K562 (cell line): ENCODE results near the gene SLC8A2. TPM values are rescaled to one million over a fixed set of nuclear protein-coding genes. Genes with fewer than 3 reads are reported as not detected.

Experiments used
- ATF7 ChIP-seq: fragments of 450-650 bp; IDR thresholded peaks from 2 replicates; pipeline ENCODE4 v1.7.1; 2014; ENCODE audit warnings: mild to moderate bottlenecking, moderate library complexity
- BRF1 ChIP-seq: IDR thresholded peaks from 3 replicates; pipeline ENCODE4 v1.6.1; 2011; ENCODE audit warnings: borderline replicate concordance, mild to moderate bottlenecking; ENCODE audit not compliant: insufficient read length; ENCODE audit errors: extremely low read depth
- DACH1 ChIP-seq: fragments of 450-650 bp; IDR thresholded peaks from 2 replicates; pipeline ENCODE4 v1.6.1; 2018; ENCODE audit not compliant: partially characterized antibody
- GATAD2A ChIP-seq: fragments of 450-650 bp; IDR thresholded peaks from 2 replicates; pipeline ENCODE4 v1.6.1; 2017
- HDAC6 ChIP-seq: IDR thresholded peaks from 2 replicates; pipeline ENCODE4 v1.6.1; 2012; ENCODE audit warnings: low read depth, mild to moderate bottlenecking, control low read depth, inconsistent platforms, low read length, moderate library complexity
- HDAC8 ChIP-seq: fragments of 450-650 bp; IDR thresholded peaks from 2 replicates; pipeline ENCODE4 v1.6.1; 2016; ENCODE audit warnings: mild to moderate bottlenecking, missing genetic modification characterization, moderate library complexity, missing compliant biosample characterization
- HDGF ChIP-seq: fragments of 450-650 bp; IDR thresholded peaks from 2 replicates; pipeline ENCODE4 v1.6.1; 2016
- MBD2 ChIP-seq: sonication (generic); IDR thresholded peaks from 2 replicates; pipeline ENCODE4 v1.6.1; 2016; ENCODE audit warnings: low read depth, borderline replicate concordance
- MTA3 ChIP-seq: fragments of 450-650 bp; formaldehyde crosslinking; IDR thresholded peaks from 2 replicates; pipeline ENCODE4 v1.6.1; 2017; ENCODE audit warnings: mild to moderate bottlenecking, borderline replicate concordance
- NFIC ChIP-seq: fragments of 450-650 bp; IDR thresholded peaks from 2 replicates; pipeline ENCODE4 v1.6.1; 2017; ENCODE audit warnings: mild to moderate bottlenecking, inconsistent platforms
- RB1 ChIP-seq: fragments of 450-650 bp; IDR thresholded peaks from 2 replicates; pipeline ENCODE4 v1.6.1; 2017; ENCODE audit warnings: low read depth, mild to moderate bottlenecking
- SMARCC2 ChIP-seq: fragments of 450-650 bp; IDR thresholded peaks from 2 replicates; pipeline ENCODE4 v1.6.1; 2017; ENCODE audit warnings: antibody characterized with exemption, moderate library complexity, mild to moderate bottlenecking, low read depth
- SREBF1 ChIP-seq: fragments of 150-350 bp; IDR thresholded peaks from 2 replicates; pipeline ENCODE4 v1.6.1; 2014; ENCODE audit warnings: antibody characterized with exemption, low read depth, low read length, borderline replicate concordance
- U2AF1 ChIP-seq: fragments of 200-400 bp; formaldehyde crosslinking; optimal IDR thresholded peaks from 2 replicates; pipeline ENCODE3; 2017; ENCODE audit warnings: mild to moderate bottlenecking, low read depth, low read length, moderate library complexity
- ZFP36 ChIP-seq: fragments of 150-350 bp; IDR thresholded peaks from 2 replicates; pipeline ENCODE4 v1.6.1; 2018; ENCODE audit warnings: low read length, low read depth; ENCODE audit not compliant: partially characterized antibody
- ZNF232 ChIP-seq: sonication (generic); formaldehyde crosslinking; IDR thresholded peaks from 2 replicates; pipeline ENCODE4 v1.8.0; 2022; ENCODE audit warnings: mild to moderate bottlenecking, missing genetic modification reagents
- polyA plus RNA-seq, 8 experiments: library from polyadenylated mRNA; depleted of rRNA in 4 of 8; stranded (reverse) in 5 of 8; unstranded in 3 of 8; fragments of >200 nt; fragmentation: Nextera tagmentation in 2 of 8; fragmentation: Illumina TruSeq in 1 of 8; extraction: Ambion mirVana in 2 of 8; extraction: Trizol in 1 of 8; gene quantifications; 2 replicates each; pipeline versions ENCODE4 v1.2.1 to v1.2.3, GENCODE V29; 2011 to 2014; ENCODE audit warnings: inconsistent platforms in 1 of 8, missing spikeins in 1 of 8
- total RNA-seq, 7 experiments: library from RNA; depleted of rRNA in 6 of 7; stranded (reverse); fragments of >200 nt in 6 of 7; fragmentation: Illumina TruSeq in 2 of 7; extraction: Trizol in 2 of 7; gene quantifications; 2 replicates each; pipeline versions ENCODE4 v1.2.1 to v1.2.3, GENCODE V29; 2011 to 2021; ENCODE audit warnings: low replicate concordance in 1 of 7
- TF ChIP-seq, protein P1 (sequence below): fragments of 250-450 bp; sonication (Bioruptor Pico); IDR thresholded peaks from 2 replicates; pipeline ENCODE4 v1.5.0; 2022; ENCODE audit warnings: mild to moderate bottlenecking
- TF ChIP-seq, protein P2 (sequence below): sonication (generic); formaldehyde crosslinking; IDR thresholded peaks from 2 replicates; pipeline ENCODE4 v1.4.0; 2020; ENCODE audit warnings: mild to moderate bottlenecking, missing genetic modification reagents
- TF ChIP-seq, protein P3 (sequence below), 2 experiments: fragments of 200-800 bp in 1 of 2; sonication (Bioruptor generic) in 1 of 2; sonication (generic) in 1 of 2; formaldehyde crosslinking in 1 of 2; IDR thresholded peaks in 1 of 2; conservative IDR thresholded peaks in 1 of 2; 2 replicates each; pipeline versions ENCODE4 v1.5.0 to v1.6.1; 2016 to 2020; ENCODE audit warnings: missing compliant biosample characterization in 1 of 2, missing genetic modification characterization in 1 of 2, missing genetic modification reagents in 1 of 2
- TF ChIP-seq, protein P4 (sequence below): sonication (generic); formaldehyde crosslinking; IDR thresholded peaks from 2 replicates; pipeline ENCODE4 v1.8.1; 2023; ENCODE audit warnings: mild to moderate bottlenecking, missing genetic modification reagents, moderate library complexity

SLC8A2 gene
- total and polyA plus RNA-seq, 9 of the 15 experiments (the other 6 are each of a cell fraction or from before 2014, with no cell fraction given) = 0.07 to 0.66 (median 0.24) TPM; not detected in 3

DNA sequence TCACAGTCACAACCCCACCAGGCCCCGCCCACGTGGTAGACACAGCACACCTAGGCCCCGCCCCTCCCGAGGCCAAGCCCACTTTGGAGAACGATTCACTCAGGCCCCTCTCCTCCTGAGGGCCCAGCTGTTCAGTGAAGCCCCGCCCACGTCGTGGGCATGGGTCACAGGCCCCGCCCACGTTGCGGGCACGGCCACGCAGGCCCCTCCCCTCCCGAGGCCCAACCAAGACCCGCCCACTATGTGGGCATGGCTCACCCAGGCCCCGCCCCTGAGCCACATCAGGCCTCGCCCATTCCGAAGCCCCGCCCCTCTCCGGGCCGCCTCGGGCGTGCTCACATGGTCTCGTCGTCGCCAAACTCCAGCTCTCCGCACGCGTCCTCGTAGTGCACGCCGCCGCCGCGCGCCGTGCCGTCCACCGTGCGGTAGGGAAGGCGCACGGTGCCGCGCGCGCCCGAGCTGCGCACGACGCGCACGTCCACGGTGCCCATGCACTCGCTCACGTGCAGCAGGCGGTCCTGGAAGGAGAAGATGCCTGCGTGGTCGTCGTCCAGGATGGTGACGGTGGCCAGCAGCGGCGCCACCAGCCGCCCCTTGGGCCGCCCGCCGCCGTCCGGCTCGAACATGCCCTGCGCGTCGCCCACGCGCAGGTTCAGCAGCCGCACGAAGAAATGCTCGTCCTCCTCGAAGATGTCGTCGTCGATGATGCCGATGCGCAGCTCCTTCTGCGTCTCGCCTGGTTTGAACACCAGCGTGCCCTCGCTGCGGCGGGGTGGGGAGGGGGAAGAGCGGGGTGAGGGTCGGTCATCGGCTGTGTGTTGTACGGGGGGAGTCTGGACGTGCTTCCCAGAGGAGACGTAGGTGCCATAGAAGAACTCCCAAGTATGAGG lies 24.0 kb downstream of the SLC8A2 start (continued):
- TF ChIP-seq ZNF232 (CRISPR knock-in tag) = no peak
- TF ChIP-seq ATF7 = peak; percentile 74
- TF ChIP-seq HDAC6 = peak; percentile 75; the same call in 1 of the 2 replicates
- TF ChIP-seq, protein P1, sequence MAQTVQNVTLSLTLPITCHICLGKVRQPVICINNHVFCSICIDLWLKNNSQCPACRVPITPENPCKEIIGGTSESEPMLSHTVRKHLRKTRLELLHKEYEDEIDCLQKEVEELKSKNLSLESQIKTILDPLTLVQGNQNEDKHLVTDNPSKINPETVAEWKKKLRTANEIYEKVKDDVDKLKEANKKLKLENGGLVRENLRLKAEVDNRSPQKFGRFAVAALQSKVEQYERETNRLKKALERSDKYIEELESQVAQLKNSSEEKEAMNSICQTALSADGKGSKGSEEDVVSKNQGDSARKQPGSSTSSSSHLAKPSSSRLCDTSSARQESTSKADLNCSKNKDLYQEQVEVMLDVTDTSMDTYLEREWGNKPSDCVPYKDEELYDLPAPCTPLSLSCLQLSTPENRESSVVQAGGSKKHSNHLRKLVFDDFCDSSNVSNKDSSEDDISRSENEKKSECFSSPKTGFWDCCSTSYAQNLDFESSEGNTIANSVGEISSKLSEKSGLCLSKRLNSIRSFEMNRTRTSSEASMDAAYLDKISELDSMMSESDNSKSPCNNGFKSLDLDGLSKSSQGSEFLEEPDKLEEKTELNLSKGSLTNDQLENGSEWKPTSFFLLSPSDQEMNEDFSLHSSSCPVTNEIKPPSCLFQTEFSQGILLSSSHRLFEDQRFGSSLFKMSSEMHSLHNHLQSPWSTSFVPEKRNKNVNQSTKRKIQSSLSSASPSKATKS (CRISPR knock-in tag) = no peak
- TF ChIP-seq SMARCC2 = no peak
- 0 out of 2 replicates have a peak, but pooled peaks have one; percentile 4 for TF ChIP-seq MBD2
- peak; percentile 38 for TF ChIP-seq NFIC
- TF ChIP-seq, protein P2, sequence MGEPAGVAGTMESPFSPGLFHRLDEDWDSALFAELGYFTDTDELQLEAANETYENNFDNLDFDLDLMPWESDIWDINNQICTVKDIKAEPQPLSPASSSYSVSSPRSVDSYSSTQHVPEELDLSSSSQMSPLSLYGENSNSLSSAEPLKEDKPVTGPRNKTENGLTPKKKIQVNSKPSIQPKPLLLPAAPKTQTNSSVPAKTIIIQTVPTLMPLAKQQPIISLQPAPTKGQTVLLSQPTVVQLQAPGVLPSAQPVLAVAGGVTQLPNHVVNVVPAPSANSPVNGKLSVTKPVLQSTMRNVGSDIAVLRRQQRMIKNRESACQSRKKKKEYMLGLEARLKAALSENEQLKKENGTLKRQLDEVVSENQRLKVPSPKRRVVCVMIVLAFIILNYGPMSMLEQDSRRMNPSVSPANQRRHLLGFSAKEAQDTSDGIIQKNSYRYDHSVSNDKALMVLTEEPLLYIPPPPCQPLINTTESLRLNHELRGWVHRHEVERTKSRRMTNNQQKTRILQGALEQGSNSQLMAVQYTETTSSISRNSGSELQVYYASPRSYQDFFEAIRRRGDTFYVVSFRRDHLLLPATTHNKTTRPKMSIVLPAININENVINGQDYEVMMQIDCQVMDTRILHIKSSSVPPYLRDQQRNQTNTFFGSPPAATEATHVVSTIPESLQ (CRISPR knock-in tag) = peak; percentile 91; the same call in 1 of the 2 replicates
- TF ChIP-seq, protein P3, sequence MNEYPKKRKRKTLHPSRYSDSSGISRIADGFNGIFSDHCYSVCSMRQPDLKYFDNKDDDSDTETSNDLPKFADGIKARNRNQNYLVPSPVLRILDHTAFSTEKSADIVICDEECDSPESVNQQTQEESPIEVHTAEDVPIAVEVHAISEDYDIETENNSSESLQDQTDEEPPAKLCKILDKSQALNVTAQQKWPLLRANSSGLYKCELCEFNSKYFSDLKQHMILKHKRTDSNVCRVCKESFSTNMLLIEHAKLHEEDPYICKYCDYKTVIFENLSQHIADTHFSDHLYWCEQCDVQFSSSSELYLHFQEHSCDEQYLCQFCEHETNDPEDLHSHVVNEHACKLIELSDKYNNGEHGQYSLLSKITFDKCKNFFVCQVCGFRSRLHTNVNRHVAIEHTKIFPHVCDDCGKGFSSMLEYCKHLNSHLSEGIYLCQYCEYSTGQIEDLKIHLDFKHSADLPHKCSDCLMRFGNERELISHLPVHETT (CRISPR knock-in tag; conservative IDR thresholded peaks at IDR 0.05 in 1 of 2, IDR thresholded peaks at IDR 0.05 in 1 of 2) = peak in 1 of 2 experiments; percentile 67; a peak in 1 of 4 replicates
- peak; percentile 10; the same call in 1 of the 2 replicates for TF ChIP-seq HDGF
- TF ChIP-seq RB1 = peak; percentile 74
- TF ChIP-seq HDAC8 (tag) = peak; percentile 49; the same call in 1 of the 2 replicates
- 0 out of 2 replicates have a peak, but pooled peaks have one; percentile 55 for TF ChIP-seq GATAD2A
- TF ChIP-seq SREBF1 = no peak
- TF ChIP-seq U2AF1 = peak; percentile 80
- TF ChIP-seq MTA3 = peak; percentile 46; the same call in 1 of the 2 replicates
- TF ChIP-seq, protein P4, sequence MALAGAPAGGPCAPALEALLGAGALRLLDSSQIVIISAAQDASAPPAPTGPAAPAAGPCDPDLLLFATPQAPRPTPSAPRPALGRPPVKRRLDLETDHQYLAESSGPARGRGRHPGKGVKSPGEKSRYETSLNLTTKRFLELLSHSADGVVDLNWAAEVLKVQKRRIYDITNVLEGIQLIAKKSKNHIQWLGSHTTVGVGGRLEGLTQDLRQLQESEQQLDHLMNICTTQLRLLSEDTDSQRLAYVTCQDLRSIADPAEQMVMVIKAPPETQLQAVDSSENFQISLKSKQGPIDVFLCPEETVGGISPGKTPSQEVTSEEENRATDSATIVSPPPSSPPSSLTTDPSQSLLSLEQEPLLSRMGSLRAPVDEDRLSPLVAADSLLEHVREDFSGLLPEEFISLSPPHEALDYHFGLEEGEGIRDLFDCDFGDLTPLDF = 0 out of 2 replicates have a peak, but pooled peaks have one; percentile 67
- peak; percentile 3 for TF ChIP-seq ZFP36
- no peak for TF ChIP-seq BRF1
- peak; percentile 98 for TF ChIP-seq DACH1
